T1000 (cell line): ENCODE data around the gene TUBA1C.
"Not testable (repeated sequence)": the region's sequence is repeated elsewhere in the genome, so short reads cannot be mapped to it uniquely, and the experiment has no call there.

ENCODE experiments used
- DNase-seq: peaks from one replicate; lab custom pipeline; 2025; ENCODE audit warnings: mixed read lengths; lab: John Stamatoyannopoulos, UW

TUBA1C gene

GRCh38 chr12:49310451-49311000 is 45.6 kb downstream of the TUBA1C start:
- DNase-seq: not testable (repeated sequence)

DNA sequence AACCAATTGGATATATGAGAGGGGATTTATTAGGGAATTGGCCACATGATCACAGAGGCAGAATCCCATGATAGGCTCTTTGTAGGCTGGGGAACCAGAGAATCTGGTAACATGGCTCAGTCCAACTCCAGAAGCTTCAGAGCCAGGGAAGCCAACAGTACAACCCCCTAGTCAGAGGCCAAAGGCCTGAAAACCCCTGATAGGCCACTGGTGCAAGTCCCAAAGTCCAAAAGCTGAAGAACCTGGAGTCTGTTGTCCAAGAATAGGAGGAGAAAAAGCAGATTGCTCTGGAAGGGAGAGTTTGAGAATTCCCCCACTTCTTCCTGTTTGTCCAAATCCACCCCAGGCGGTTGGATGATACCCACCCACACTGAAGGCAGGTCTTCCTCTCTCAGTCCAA is 49.9 kb downstream of the TUBA1C start:
- DNase-seq: no peak

DNA sequence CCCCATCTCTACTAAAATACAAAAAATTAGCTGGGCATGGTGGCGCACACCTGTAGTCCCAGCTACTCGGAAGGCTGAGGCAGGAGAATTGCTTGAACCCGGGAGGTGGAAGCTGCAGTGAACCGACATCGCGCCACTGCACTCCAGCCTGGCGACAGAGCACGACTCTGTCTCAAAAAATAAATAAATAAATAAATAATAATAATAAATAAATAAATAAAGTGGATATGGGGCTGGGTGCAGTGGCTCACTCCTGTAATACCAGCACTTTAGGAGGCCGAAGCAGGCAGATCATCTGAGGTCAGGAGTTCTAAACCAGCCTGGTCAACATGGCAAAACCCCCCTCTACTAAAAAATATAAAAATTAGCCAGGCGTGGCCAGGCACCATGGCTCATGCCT is 52.2 kb downstream of the TUBA1C start:
- DNase-seq: not testable (repeated sequence)

DNA sequence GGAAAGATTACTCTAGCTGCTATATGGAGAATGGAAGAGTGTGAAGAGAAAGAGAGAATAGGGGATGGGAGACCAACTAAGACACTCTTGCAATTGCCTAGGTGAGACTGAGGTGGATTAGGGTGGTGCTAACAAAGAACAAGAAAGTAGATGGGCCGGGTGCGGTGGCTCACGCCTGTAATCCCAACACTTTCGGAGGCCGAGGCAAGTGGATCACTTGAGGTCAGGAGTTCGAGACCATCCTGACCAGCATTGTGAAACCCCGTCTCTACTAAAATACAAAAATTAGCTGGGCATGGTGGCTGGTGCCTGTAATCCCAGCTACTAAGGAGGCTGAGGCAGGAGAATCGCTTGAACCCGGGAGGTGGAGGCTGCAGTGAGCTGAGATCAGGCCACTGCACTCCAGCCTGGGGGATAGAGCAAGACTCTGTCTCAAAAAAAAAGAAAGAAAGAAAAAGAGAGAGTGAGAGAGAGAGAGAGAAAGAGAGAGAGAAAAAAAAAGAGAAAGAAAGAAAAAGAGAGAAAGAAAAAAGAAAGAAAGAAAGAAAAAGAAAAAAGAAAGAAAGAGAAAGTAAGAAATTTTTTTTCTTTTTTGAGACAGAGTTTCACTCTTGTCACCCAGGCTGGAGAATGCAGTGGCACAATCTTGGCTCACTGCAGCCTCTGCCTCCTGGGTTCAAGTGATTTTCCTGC is 55.7 kb downstream of the TUBA1C start:
- DNase-seq: not testable (repeated sequence)

- no peak for DNase-seq
These were observed 57.5 kb downstream of the TUBA1C start for GRCh38 chr12:49322367-49322707.

- DNase-seq: peak; percentile 98
These were observed 58.0 kb downstream of the TUBA1C start, which contains the start of gene TROAP for GRCh38 chr12:49322708-49323523. Gene TROAP, plus strand, starts transcription at chr12:49323255. Its CDS starts 354 bp downstream, at chr12:49323609.

DNA sequence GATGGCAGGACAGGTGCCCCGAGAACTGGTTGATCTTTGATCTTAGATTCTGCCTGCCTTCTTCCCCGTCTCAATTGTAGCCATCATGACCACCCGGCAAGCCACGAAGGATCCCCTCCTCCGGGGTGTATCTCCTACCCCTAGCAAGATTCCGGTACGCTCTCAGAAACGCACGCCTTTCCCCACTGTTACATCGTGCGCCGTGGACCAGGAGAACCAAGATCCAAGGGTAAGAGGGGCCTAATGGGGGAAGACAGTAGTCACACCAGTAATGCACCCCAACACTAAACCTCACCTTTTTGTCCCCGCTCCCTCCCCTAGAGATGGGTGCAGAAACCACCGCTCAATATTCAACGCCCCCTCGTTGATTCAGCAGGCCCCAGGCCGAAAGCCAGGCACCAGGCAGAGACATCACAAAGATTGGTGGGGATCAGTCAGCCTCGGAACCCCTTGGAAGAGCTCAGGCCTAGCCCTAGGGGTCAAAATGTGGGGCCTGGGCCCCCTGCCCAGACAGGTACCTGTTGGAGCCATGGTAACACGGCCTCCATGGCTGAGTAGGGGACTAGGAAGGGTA is 58.7 kb downstream of the TUBA1C start:
- no peak for DNase-seq
